Esophagus squamous epithelium (tissue), 4 donors: Measurements from ENCODE around the gene KIF7.

Experiments used
- CTCF ChIP-seq, 6 experiments: fragments of 450-650 bp in 4 of 6; fragments of 200-600 bp in 2 of 6; sonication (generic) in 2 of 6; IDR thresholded peaks; one replicate each; pipeline ENCODE4 v1.5.1; 2016 to 2019; ENCODE audit warnings: antibody characterized with exemption in 6 of 6, mild to moderate bottlenecking in 4 of 6, moderate library complexity in 4 of 6
- POLR2A ChIP-seq, 4 donors: fragments of 450-650 bp; IDR thresholded peaks; one replicate each; pipeline ENCODE4 v1.6.1; 2017; ENCODE audit warnings: antibody characterized with exemption in 4 of 4, mild to moderate bottlenecking in 4 of 4, moderate library complexity in 3 of 4

- TF ChIP-seq CTCF (IDR thresholded peaks at IDR 0.05) (no peak), POLR2A (IDR thresholded peaks at IDR 0.05) (no peak)
Measured at GRCh38 chr15:89578146-89578545, 77.1 kb downstream of the KIF7 start.
